Thoracic aorta (tissue), 2 donors: ENCODE data around the gene GMPPA. TPM values are rescaled to one million over a fixed set of nuclear protein-coding genes. Genes with fewer than 3 reads are reported as not detected.

Source experiments
- ATAC-seq: fragments of 150-250 bp; one replicate; pipeline ENCODE4 v1.8.0; 2017; ENCODE audit warnings: low read depth; ENCODE audit not compliant: insufficient number of reproducible peaks, low FRiP score
- DNase-seq: peaks from one replicate; pipeline ENCODE4 v3.0.0-alpha.2; 2020; ENCODE audit warnings: low spot score
- H3K27ac ChIP-seq, 2 donors: fragments of 200-600 bp; sonication (generic); 1 replicate in 1 of 2; 2 replicates in 1 of 2; pipeline ENCODE4 v1.5.1; 2016; ENCODE audit warnings: mild to moderate bottlenecking in 2 of 2, moderate library complexity in 2 of 2
- H3K27me3 ChIP-seq: fragments of 200-600 bp; sonication (generic); replicated peaks from 2 replicates; pipeline ENCODE4 v1.6.0; 2016; ENCODE audit warnings: mild to moderate bottlenecking; ENCODE audit not compliant: insufficient read depth
- H3K36me3 ChIP-seq: fragments of 200-600 bp; sonication (generic); one replicate; pipeline ENCODE4 v1.5.1; 2016
- H3K4me1 ChIP-seq, 2 donors: fragments of 200-600 bp; sonication (generic); 1 replicate in 1 of 2; 2 replicates in 1 of 2; pipeline versions ENCODE4 v1.5.1 to v1.6.0; 2016; ENCODE audit warnings: low read depth in 2 of 2, mild to moderate bottlenecking in 1 of 2; ENCODE audit not compliant: control insufficient read depth in 1 of 2
- H3K4me3 ChIP-seq: fragments of 200-600 bp; sonication (generic); 2 replicates; pipeline ENCODE4 v1.5.1; 2016; ENCODE audit warnings: mild to moderate bottlenecking
- H3K9me3 ChIP-seq: fragments of 200-600 bp; sonication (generic); 2 replicates; pipeline ENCODE4 v1.5.1; 2016
- total RNA-seq, 2 donors: library from RNA; depleted of rRNA; stranded (reverse); fragments of >200 nt; gene quantifications; one replicate each; pipeline versions ENCODE4 v1.1.0 to v1.2.3, GENCODE V29; 2016
- TF ChIP-seq, protein P1 (sequence below): fragments of 200-600 bp; sonication (generic); IDR thresholded peaks from one replicate; pipeline ENCODE4 v1.5.1; 2019; ENCODE audit warnings: antibody characterized with exemption

GMPPA gene
- total RNA-seq, 2 donors from 2014 or later: 30.5 to 56.5 TPM

DNA sequence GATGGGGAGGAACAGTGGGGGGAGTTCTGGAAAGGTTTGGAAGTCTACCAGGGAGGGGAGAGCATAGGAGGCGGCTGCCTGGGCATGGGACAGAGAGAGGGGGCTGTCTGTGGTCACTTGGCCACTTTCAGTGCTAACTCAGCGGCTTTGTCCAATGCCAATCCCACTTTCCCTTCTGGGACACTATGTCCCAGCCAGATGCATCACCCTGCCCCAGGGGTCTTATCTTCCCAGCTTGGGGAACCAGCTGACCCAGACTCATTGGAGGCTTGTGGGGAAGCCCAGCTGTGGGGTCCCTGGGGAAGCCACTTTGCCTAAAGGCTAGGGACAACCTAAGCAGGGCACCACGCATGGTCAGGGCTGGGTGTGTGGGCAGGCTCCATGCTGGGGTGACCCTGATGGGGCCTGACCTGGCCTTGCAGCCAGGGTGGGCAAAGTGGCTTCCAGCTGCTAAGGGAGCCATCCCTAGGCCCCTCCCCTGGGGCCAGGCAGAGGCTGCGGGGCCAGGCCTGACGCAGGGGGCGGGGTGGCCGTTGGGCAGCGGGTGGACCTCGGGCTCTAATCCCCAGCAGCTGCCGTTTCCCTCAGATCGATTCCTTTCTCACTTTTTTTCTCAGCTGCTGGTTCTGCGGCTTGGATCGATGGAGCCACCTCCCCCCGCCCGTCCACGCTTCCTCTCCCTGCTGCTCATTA lies 14.0 kb downstream of the GMPPA start:
- DNase-seq (no peak), ATAC-seq (no peak)
- no peaks in the 10 kb centered on the region for H3K9me3 ChIP-seq
- no peak overlapping the region for H3K4me3 ChIP-seq
- H3K4me1 ChIP-seq: peaks cover 16 to 39% of the 10 kb centered on the region in 2 donors
- H3K27ac ChIP-seq: no peak overlapping the region
- H3K36me3 ChIP-seq: no peaks in the 10 kb centered on the region
- peaks cover 7% of the 10 kb centered on the region for H3K27me3 ChIP-seq
- TF ChIP-seq, protein P1, sequence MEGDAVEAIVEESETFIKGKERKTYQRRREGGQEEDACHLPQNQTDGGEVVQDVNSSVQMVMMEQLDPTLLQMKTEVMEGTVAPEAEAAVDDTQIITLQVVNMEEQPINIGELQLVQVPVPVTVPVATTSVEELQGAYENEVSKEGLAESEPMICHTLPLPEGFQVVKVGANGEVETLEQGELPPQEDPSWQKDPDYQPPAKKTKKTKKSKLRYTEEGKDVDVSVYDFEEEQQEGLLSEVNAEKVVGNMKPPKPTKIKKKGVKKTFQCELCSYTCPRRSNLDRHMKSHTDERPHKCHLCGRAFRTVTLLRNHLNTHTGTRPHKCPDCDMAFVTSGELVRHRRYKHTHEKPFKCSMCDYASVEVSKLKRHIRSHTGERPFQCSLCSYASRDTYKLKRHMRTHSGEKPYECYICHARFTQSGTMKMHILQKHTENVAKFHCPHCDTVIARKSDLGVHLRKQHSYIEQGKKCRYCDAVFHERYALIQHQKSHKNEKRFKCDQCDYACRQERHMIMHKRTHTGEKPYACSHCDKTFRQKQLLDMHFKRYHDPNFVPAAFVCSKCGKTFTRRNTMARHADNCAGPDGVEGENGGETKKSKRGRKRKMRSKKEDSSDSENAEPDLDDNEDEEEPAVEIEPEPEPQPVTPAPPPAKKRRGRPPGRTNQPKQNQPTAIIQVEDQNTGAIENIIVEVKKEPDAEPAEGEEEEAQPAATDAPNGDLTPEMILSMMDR: no peak

DNA sequence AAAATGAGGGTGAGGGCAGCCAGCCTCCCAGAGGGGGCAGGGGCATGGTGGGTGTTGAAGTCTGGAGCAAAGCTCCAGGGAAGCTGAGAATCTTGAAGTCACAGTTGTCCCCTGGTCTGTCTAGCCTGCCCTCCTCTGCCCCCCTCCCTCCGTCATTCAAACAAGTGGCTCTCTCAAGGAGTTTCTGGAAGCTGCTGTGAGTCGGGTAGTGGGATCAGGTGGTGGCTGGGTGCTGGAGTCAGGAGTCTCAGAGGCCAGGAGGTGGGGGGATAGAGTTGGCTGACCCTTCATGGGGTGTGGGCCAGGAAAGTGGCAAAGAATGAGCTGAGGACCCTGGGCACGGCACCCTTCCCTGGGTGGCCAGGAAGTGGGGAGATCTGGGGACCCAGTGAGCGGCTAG lies 15.1 kb downstream of the GMPPA start:
- no peak for DNase-seq
- Histone ChIP-seq H3K4me3 (no peak overlapping the region), H3K9me3 (no peaks in the 10 kb centered on the region), H3K4me1 (peaks cover 16 to 28% of the 10 kb centered on the region in 2 donors), H3K27me3 (peaks cover 7% of the 10 kb centered on the region), H3K36me3 (no peaks in the 10 kb centered on the region), H3K27ac (no peak overlapping the region)
- ATAC-seq: no peak
- TF ChIP-seq, protein P1: no peak

DNA sequence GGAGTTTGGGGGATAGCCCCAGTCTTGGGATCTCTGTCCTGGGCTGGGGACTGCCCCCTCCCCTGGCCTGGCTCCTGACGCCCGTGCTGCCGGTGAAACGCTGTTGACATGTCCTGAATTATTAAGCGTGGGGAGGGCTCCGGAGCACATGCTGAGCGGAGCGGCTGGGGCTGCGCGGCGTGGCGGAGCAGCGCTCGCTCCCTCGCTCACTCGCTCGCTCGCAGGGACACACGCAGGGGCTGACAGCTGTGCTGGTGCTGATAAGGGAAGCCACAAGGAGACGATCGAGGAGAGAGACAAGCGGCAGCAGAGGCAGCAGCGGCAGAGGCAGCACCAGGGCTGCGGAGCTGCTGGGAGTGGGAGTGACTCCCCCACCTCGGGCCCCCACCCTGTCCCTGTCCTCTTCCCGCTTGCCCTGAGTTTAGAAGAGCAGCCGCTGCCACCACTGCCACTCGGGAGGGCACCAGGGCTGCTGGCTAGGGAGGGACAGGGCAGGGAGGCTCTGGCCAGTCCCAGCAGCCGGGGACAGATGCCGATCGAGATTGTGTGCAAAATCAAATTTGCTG lies 15.6 kb downstream of the GMPPA start, which contains the start of gene ASIC4:
Gene ASIC4, plus strand, starts transcription at position 287 of the 566 bp plus-strand sequence. Its CDS starts 243 bp downstream, at position 530.
- TF ChIP-seq, protein P1: no peak
- H3K4me1 ChIP-seq: peaks cover 11 to 23% of the 10 kb centered on the region in 2 donors
- H3K9me3 ChIP-seq: no peaks in the 10 kb centered on the region
- ATAC-seq (no peak), DNase-seq (no peak)
- no peak within 1 kb of the TSS for H3K27ac ChIP-seq
- H3K36me3 ChIP-seq: no peaks in the 10 kb centered on the region
- peaks cover 7% of the 10 kb centered on the region for H3K27me3 ChIP-seq
- H3K4me3 ChIP-seq: no peak within 1 kb of the TSS

DNA sequence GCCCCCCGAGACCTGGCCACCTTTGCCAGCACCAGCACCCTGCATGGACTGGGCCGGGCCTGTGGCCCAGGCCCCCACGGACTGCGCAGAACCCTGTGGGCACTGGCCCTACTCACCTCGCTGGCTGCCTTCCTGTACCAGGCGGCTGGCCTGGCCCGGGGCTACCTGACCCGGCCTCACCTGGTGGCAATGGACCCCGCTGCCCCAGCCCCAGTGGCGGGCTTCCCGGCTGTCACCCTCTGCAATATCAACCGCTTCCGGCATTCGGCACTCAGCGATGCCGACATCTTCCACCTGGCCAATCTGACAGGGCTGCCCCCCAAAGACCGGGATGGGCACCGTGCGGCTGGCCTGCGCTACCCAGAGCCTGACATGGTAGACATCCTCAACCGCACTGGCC lies 16.1 kb downstream of the GMPPA start:
- Histone ChIP-seq H3K27ac (no peak overlapping the region), H3K9me3 (no peaks in the 10 kb centered on the region), H3K36me3 (no peaks in the 10 kb centered on the region), H3K27me3 (peaks cover 7% of the 10 kb centered on the region), H3K4me1 (peaks cover 7 to 18% of the 10 kb centered on the region in 2 donors), H3K4me3 (no peak overlapping the region)
- DNase-seq (no peak), ATAC-seq (no peak)
- TF ChIP-seq, protein P1: no peak

DNA sequence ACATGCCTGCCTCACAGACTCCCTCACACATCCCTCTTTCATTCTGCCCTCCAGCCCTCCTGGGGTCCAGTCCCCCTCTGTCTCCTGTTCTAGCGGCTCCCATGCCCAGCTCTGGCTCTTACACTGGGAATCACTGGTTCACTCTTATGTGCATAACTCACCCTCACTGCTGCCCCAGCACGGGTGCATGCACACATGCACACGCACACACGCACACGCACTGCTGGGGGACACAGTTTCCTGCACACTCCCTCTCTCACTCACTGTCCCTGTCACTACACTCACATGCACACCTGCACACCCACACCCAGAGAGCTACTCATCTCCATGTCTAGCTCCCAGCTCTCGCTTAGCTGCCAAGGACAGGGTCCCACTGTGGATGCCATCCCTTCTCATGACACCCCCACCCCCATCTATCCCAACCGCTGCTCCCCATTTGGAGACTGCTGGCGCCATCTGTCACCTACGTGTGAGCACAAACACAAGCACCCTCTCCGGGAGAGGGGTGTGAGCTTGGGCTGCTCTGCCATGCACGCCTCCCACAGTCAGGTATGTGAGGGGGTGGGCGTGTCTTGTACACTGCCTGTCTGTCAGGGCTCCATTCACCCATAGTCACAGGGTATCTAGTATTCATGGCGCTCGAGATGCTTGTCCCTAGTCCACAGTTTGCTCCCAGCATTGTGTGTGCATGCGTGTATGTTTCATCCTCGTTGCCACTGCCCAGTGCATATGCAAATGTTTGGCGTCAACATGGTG lies 17.4 kb downstream of the GMPPA start:
- ATAC-seq: no peak
- peaks cover 0 to 13% of the 10 kb centered on the region in 2 donors for H3K4me1 ChIP-seq
- H3K36me3 ChIP-seq: no peaks in the 10 kb centered on the region
- H3K27ac ChIP-seq: no peak overlapping the region
- TF ChIP-seq, protein P1: no peak
- no peak for DNase-seq
- peaks cover 7% of the 10 kb centered on the region for H3K27me3 ChIP-seq
- H3K9me3 ChIP-seq: no peaks in the 10 kb centered on the region
- no peak overlapping the region for H3K4me3 ChIP-seq
